HepG2 (cell line): ENCODE results near the gene OR1F1. TPM values are rescaled to one million over a fixed set of nuclear protein-coding genes. Genes with fewer than 3 reads are reported as not detected.

Source experiments
- ARID2 ChIP-seq: sonication (generic); formaldehyde crosslinking; IDR thresholded peaks from 2 replicates; pipeline ENCODE4 v1.8.1; 2022; ENCODE audit warnings: mild to moderate bottlenecking, missing genetic modification reagents, borderline replicate concordance
- BCL6 ChIP-seq: IDR thresholded peaks from 2 replicates; pipeline ENCODE4 v1.6.1; 2016; ENCODE audit warnings: missing genetic modification reagents, missing compliant biosample characterization
- CHD2 ChIP-seq: IDR thresholded peaks from 2 replicates; pipeline ENCODE4 v1.6.1; 2011; ENCODE audit warnings: low read depth, low read length, improper control_type of control experiment
- FOXP1 ChIP-seq, 2 experiments: fragments of 450-650 bp in 1 of 2; IDR thresholded peaks; 2 replicates each; pipeline ENCODE4 v1.6.1; 2017 to 2018; ENCODE audit warnings: antibody characterized with exemption in 1 of 2
- HDAC1 ChIP-seq: sonication (generic); formaldehyde crosslinking; IDR thresholded peaks from 2 replicates; pipeline ENCODE4 v1.5.1; 2020; ENCODE audit warnings: mild to moderate bottlenecking, missing genetic modification reagents
- NCOA5 ChIP-seq: sonication (generic); formaldehyde crosslinking; IDR thresholded peaks from 2 replicates; pipeline ENCODE4 v1.4.0; 2020; ENCODE audit warnings: missing genetic modification reagents
- NFATC3 ChIP-seq: sonication (generic); formaldehyde crosslinking; IDR thresholded peaks from 2 replicates; pipeline ENCODE4 v1.5.1; 2020; ENCODE audit warnings: mild to moderate bottlenecking, missing genetic modification reagents
- NFRKB ChIP-seq: fragments of 450-650 bp; IDR thresholded peaks from 2 replicates; pipeline ENCODE4 v1.6.1; 2017
- PRDM15 ChIP-seq: sonication (generic); formaldehyde crosslinking; IDR thresholded peaks from 2 replicates; pipeline ENCODE4 v1.4.0; 2020; ENCODE audit warnings: missing genetic modification reagents
- RARA ChIP-seq: IDR thresholded peaks from 2 replicates; pipeline ENCODE4 v1.6.1; 2016; ENCODE audit warnings: missing genetic modification reagents, missing compliant biosample characterization
- RELA ChIP-seq: sonication (generic); formaldehyde crosslinking; IDR thresholded peaks from 2 replicates; pipeline ENCODE4 v1.4.0; 2020; ENCODE audit warnings: missing genetic modification reagents
- REXO4 ChIP-seq: sonication (generic); formaldehyde crosslinking; IDR thresholded peaks from 2 replicates; pipeline ENCODE4 v1.8.0; 2022; ENCODE audit warnings: missing genetic modification reagents, mild to moderate bottlenecking, borderline replicate concordance
- TEAD2 ChIP-seq: sonication (generic); formaldehyde crosslinking; IDR thresholded peaks from 2 replicates; pipeline ENCODE4 v1.9.0; 2021; ENCODE audit warnings: missing genetic modification reagents
- ZNF17 ChIP-seq: sonication (generic); formaldehyde crosslinking; IDR thresholded peaks from 2 replicates; pipeline ENCODE4 v1.5.0; 2020; ENCODE audit warnings: mild to moderate bottlenecking, missing genetic modification reagents
- ZNF180 ChIP-seq: sonication (generic); formaldehyde crosslinking; IDR thresholded peaks from 2 replicates; pipeline ENCODE4 v1.4.0; 2020; ENCODE audit warnings: low read depth, missing genetic modification reagents, borderline replicate concordance
- ZNF263 ChIP-seq: sonication (generic); formaldehyde crosslinking; IDR thresholded peaks from 2 replicates; pipeline ENCODE4 v1.4.0; 2020; ENCODE audit warnings: missing genetic modification reagents
- ZNF292 ChIP-seq: sonication (generic); formaldehyde crosslinking; IDR thresholded peaks from 2 replicates; pipeline ENCODE4 v1.8.1; 2022; ENCODE audit warnings: mild to moderate bottlenecking, low read depth, missing genetic modification reagents, borderline replicate concordance
- ZNF678 ChIP-seq: sonication (generic); formaldehyde crosslinking; IDR thresholded peaks from 2 replicates; pipeline ENCODE4 v1.4.0; 2020; ENCODE audit warnings: mild to moderate bottlenecking, missing genetic modification reagents
- polyA plus RNA-seq, 8 experiments: library from polyadenylated mRNA; depleted of rRNA in 3 of 8; stranded (reverse) in 7 of 8; unstranded in 1 of 8; fragments of >200 nt; fragmentation: Illumina TruSeq in 4 of 8; extraction: Trizol in 4 of 8; gene quantifications; 2 replicates each; pipeline versions ENCODE4 v1.2.1 to v1.2.3, GENCODE V29; 2011 to 2016; ENCODE audit warnings: low read depth in 4 of 8, missing spikeins in 1 of 8, mixed read lengths in 1 of 8; ENCODE audit not compliant: insufficient read depth in 1 of 8
- total RNA-seq, 5 experiments: library from RNA; depleted of rRNA; stranded (reverse); fragments of >200 nt; fragmentation: Illumina TruSeq; extraction: Trizol; gene quantifications; 2 replicates each; pipeline ENCODE4 v1.2.3, GENCODE V29; 2016; ENCODE audit warnings: low read depth in 1 of 5
- TF ChIP-seq, protein P1 (sequence below): sonication (generic); formaldehyde crosslinking; IDR thresholded peaks from 2 replicates; pipeline ENCODE4 v1.5.1; 2020; ENCODE audit warnings: missing genetic modification reagents, mild to moderate bottlenecking, borderline replicate concordance
- TF ChIP-seq, protein P2 (sequence below): sonication (generic); formaldehyde crosslinking; conservative IDR thresholded peaks from 2 replicates; pipeline ENCODE4 v1.5.0; 2020; ENCODE audit warnings: missing genetic modification reagents

Gene OR1F1
- total and polyA plus RNA-seq, 2 of the 13 experiments (the other 11 are each of a cell fraction or from before 2014, with no cell fraction given) = 0.90 TPM; not detected in 1

DNA sequence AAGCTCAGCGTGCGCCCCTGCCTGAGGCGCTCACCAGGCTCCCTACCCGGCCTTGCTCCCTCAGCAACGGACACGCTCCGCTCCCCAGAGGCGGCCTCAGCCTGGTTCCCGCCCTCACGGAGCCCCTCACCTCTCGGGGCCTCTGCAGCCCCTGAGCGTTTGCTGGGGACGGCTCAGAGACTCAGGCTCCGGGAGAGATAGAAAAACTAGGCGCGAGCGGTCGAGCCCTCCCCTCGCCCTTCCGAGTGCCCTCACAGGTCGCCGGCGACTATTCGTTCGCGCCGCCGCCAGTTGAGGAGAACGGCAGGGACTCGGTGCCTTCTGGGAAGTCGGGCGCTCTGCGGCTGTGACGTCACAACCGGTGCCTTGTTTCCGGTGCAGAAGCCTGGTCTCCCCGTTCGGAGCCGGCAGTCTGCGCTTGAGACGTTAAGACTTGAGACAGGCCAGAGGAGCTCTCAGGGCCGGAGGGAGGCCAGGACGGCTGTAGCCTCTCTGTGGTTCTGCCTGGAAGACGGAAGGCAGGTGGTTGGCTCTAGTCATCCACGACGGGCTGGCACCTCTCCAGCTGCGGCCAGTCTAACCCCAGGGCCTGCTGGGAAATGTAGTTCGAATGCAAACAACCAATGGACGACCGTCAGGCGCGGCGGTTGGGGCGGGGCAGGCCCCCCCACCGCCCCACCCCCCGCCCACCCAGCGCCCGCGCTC is 47.0 kb downstream of the OR1F1 start, which contains the start of gene ZNF200 (continued):
- TF ChIP-seq, protein P1, sequence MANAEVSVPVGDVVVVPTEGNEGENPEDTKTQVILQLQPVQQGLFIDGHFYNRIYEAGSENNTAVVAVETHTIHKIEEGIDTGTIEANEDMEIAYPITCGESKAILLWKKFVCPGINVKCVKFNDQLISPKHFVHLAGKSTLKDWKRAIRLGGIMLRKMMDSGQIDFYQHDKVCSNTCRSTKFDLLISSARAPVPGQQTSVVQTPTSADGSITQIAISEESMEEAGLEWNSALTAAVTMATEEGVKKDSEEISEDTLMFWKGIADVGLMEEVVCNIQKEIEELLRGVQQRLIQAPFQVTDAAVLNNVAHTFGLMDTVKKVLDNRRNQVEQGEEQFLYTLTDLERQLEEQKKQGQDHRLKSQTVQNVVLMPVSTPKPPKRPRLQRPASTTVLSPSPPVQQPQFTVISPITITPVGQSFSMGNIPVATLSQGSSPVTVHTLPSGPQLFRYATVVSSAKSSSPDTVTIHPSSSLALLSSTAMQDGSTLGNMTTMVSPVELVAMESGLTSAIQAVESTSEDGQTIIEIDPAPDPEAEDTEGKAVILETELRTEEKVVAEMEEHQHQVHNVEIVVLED (CRISPR knock-in tag) = peak; percentile 88
- no peak; the same call in 1 of the 2 replicates for TF ChIP-seq CHD2
- TF ChIP-seq ZNF292 (CRISPR knock-in tag) = no peak
- TF ChIP-seq ZNF678 = no peak
- TF ChIP-seq REXO4 (CRISPR knock-in tag) = no peak
- TF ChIP-seq ZNF17 (CRISPR knock-in tag) = no peak
- peak; percentile 95 for TF ChIP-seq HDAC1
- no peak for TF ChIP-seq TEAD2 (CRISPR knock-in tag)
- TF ChIP-seq NFATC3 = peak; percentile 83; the same call in 1 of the 2 replicates
- no peak for TF ChIP-seq ZNF263 (CRISPR knock-in tag)
- 0 out of 2 replicates have a peak, but pooled peaks have one; percentile 28 for TF ChIP-seq RARA (CRISPR knock-in tag)
- no peak for TF ChIP-seq FOXP1 (IDR thresholded peaks at IDR 0.05)
- TF ChIP-seq FOXP1 (CRISPR knock-in tag; IDR thresholded peaks at IDR 0.05) = no peak
- no peak for TF ChIP-seq ZNF180 (CRISPR knock-in tag)
- TF ChIP-seq BCL6 (CRISPR knock-in tag) = no peak
- TF ChIP-seq NCOA5 (CRISPR knock-in tag) = no peak
- no peak for TF ChIP-seq RELA (CRISPR knock-in tag)
- TF ChIP-seq, protein P2, sequence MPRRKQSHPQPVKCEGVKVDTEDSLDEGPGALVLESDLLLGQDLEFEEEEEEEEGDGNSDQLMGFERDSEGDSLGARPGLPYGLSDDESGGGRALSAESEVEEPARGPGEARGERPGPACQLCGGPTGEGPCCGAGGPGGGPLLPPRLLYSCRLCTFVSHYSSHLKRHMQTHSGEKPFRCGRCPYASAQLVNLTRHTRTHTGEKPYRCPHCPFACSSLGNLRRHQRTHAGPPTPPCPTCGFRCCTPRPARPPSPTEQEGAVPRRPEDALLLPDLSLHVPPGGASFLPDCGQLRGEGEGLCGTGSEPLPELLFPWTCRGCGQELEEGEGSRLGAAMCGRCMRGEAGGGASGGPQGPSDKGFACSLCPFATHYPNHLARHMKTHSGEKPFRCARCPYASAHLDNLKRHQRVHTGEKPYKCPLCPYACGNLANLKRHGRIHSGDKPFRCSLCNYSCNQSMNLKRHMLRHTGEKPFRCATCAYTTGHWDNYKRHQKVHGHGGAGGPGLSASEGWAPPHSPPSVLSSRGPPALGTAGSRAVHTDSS (CRISPR knock-in tag) = no peak
- no peak for TF ChIP-seq NFRKB
- no peak for TF ChIP-seq PRDM15
- no peak for TF ChIP-seq ARID2 (CRISPR knock-in tag)
